H9 (cell line): ENCODE measurements around the gene TGFA. TPM values are rescaled to one million over a fixed set of nuclear protein-coding genes. Genes with fewer than 3 reads are reported as not detected.

Experiments
- DNase-seq: peaks from one replicate; pipeline ENCODE4 v3.0.0-alpha.2; 2017
- H2AFZ ChIP-seq: one replicate; pipeline ENCODE4 v1.6.1; 2013; ENCODE audit warnings: mild to moderate bottlenecking, low read length, control low read depth, moderate library complexity
- H2AK5ac ChIP-seq: 2 replicates; pipeline ENCODE4 v1.6.1; 2013; ENCODE audit warnings: low read length, control low read depth, mixed read lengths; ENCODE audit not compliant: insufficient read length
- H2BK120ac ChIP-seq: one replicate; pipeline ENCODE4 v1.6.1; 2013; ENCODE audit warnings: low read depth, mild to moderate bottlenecking, low read length, control low read depth, inconsistent platforms; ENCODE audit not compliant: poor library complexity, severe bottlenecking
- H2BK12ac ChIP-seq: 2 replicates; pipeline ENCODE4 v1.6.1; 2013; ENCODE audit warnings: low read length, control low read depth, mixed read lengths, low read depth; ENCODE audit not compliant: insufficient read length
- H2BK15ac ChIP-seq: 2 replicates; pipeline ENCODE4 v1.6.1; 2013; ENCODE audit warnings: low read depth, low read length, control low read depth
- H2BK20ac ChIP-seq: one replicate; pipeline ENCODE4 v1.6.1; 2013; ENCODE audit warnings: low read depth, mild to moderate bottlenecking, low read length, control low read depth, inconsistent platforms; ENCODE audit not compliant: poor library complexity, severe bottlenecking
- H2BK5ac ChIP-seq: 2 replicates; pipeline ENCODE4 v1.6.1; 2013; ENCODE audit warnings: low read length, control low read depth, mixed read lengths; ENCODE audit not compliant: insufficient read length
- H3K14ac ChIP-seq: 2 replicates; pipeline ENCODE4 v1.6.1; 2013; ENCODE audit warnings: low read length, control low read depth; ENCODE audit not compliant: insufficient read depth
- H3K18ac ChIP-seq: 2 replicates; pipeline ENCODE4 v1.6.1; 2013; ENCODE audit warnings: low read depth, mild to moderate bottlenecking, mixed read lengths, low read length, control low read depth; ENCODE audit not compliant: insufficient read length
- H3K23ac ChIP-seq: 2 replicates; pipeline ENCODE4 v1.6.1; 2013; ENCODE audit warnings: low read length, control low read depth, mixed read lengths, low read depth; ENCODE audit not compliant: insufficient read length
- H3K23me2 ChIP-seq: 2 replicates; pipeline ENCODE4 v1.6.1; 2013; ENCODE audit warnings: low read depth, mild to moderate bottlenecking, mixed read lengths, low read length, control low read depth; ENCODE audit not compliant: insufficient read length, poor library complexity, severe bottlenecking
- H3K27ac ChIP-seq: 2 replicates; pipeline ENCODE4 v1.5.1; 2013; ENCODE audit warnings: low read length, control low read depth, mixed read lengths, low read depth; ENCODE audit not compliant: insufficient read length
- H3K27me3 ChIP-seq: 2 replicates; pipeline ENCODE4 v1.6.1; 2013; ENCODE audit warnings: low read length, control low read depth, inconsistent platforms; ENCODE audit not compliant: insufficient read depth
- H3K4ac ChIP-seq: 2 replicates; pipeline ENCODE4 v1.6.1; 2013; ENCODE audit warnings: low read depth, mild to moderate bottlenecking, control low read depth, inconsistent platforms, low read length, moderate library complexity
- H3K4me1 ChIP-seq: 2 replicates; pipeline ENCODE4 v1.6.1; 2013; ENCODE audit warnings: low read length, control low read depth, inconsistent platforms; ENCODE audit not compliant: insufficient read depth
- H3K4me2 ChIP-seq: 2 replicates; pipeline ENCODE4 v1.6.1; 2013; ENCODE audit warnings: low read length, control low read depth, mixed read lengths; ENCODE audit not compliant: insufficient read length, insufficient read depth
- H3K56ac ChIP-seq: 2 replicates; pipeline ENCODE4 v1.6.1; 2013; ENCODE audit warnings: low read depth, mild to moderate bottlenecking, mixed read lengths, low read length, control low read depth; ENCODE audit not compliant: insufficient read length
- H3K79me1 ChIP-seq: 2 replicates; pipeline ENCODE4 v1.6.1; 2013; ENCODE audit warnings: low read depth, mild to moderate bottlenecking, moderate library complexity, low read length, control low read depth, inconsistent platforms; ENCODE audit not compliant: insufficient read depth, poor library complexity, severe bottlenecking
- H3K79me2 ChIP-seq: 2 replicates; pipeline ENCODE4 v1.6.1; 2013; ENCODE audit warnings: low read length, control low read depth, inconsistent platforms; ENCODE audit not compliant: insufficient read depth
- H3K9ac ChIP-seq: 2 replicates; pipeline ENCODE4 v1.6.1; 2013; ENCODE audit warnings: low read length, control low read depth, mixed read lengths; ENCODE audit not compliant: insufficient read length; ENCODE audit errors: extremely low read depth
- H3K9me3 ChIP-seq: one replicate; pipeline ENCODE4 v1.6.1; 2013; ENCODE audit warnings: low read depth, low read length, inconsistent platforms; ENCODE audit not compliant: control insufficient read depth
- H3T11ph ChIP-seq: one replicate; pipeline ENCODE4 v1.6.1; 2013; ENCODE audit warnings: mild to moderate bottlenecking, low read length, control low read depth, inconsistent platforms
- H4K20me1 ChIP-seq: one replicate; pipeline ENCODE4 v1.6.1; 2013; ENCODE audit not compliant: control insufficient read depth, insufficient read length, insufficient read depth
- H4K5ac ChIP-seq: 2 replicates; pipeline ENCODE4 v1.6.1; 2013; ENCODE audit warnings: low read depth, mild to moderate bottlenecking, mixed read lengths, low read length, control low read depth; ENCODE audit not compliant: insufficient read length
- H4K8ac ChIP-seq: replicated peaks from 2 replicates; pipeline ENCODE4 v1.6.1; 2013; ENCODE audit warnings: low read length, control low read depth, mixed read lengths, low read depth; ENCODE audit not compliant: insufficient read length
- H4K91ac ChIP-seq: 2 replicates; pipeline ENCODE4 v1.6.1; 2013; ENCODE audit warnings: low read depth, mild to moderate bottlenecking, moderate library complexity, mixed read lengths, low read length, control low read depth; ENCODE audit not compliant: insufficient read length
- H3K27ac Mint-ChIP-seq, 3 experiments: 2 replicates in 2 of 3; 3 replicates in 1 of 3; pipeline ENCODE4 v1.8.0; 2020 to 2021; ENCODE audit warnings: mixed read lengths in 3 of 3, mild to moderate bottlenecking in 1 of 3, moderate library complexity in 1 of 3
- H3K27me3 Mint-ChIP-seq: 2 replicates; pipeline ENCODE4 v1.8.0; 2021; ENCODE audit warnings: low read depth, mild to moderate bottlenecking, moderate library complexity, mixed read lengths
- H3K36me3 Mint-ChIP-seq, 3 experiments: 2 replicates in 2 of 3; 3 replicates in 1 of 3; pipeline ENCODE4 v1.8.0; 2020 to 2021; ENCODE audit warnings: low read depth in 3 of 3, mixed read lengths in 3 of 3; ENCODE audit not compliant: insufficient read depth in 1 of 3
- H3K4me1 Mint-ChIP-seq, 2 experiments: 2 replicates each; pipeline ENCODE4 v1.8.0; 2020; ENCODE audit warnings: mixed read lengths in 2 of 2
- H3K4me3 Mint-ChIP-seq, 2 experiments: 2 replicates in 1 of 2; 3 replicates in 1 of 2; pipeline ENCODE4 v1.8.0; 2020 to 2021; ENCODE audit warnings: mild to moderate bottlenecking in 2 of 2, mixed read lengths in 2 of 2, moderate library complexity in 1 of 2
- H3K9me3 Mint-ChIP-seq, 2 experiments: 2 replicates in 1 of 2; 3 replicates in 1 of 2; pipeline ENCODE4 v1.8.0; 2020; ENCODE audit warnings: mild to moderate bottlenecking in 2 of 2, mixed read lengths in 2 of 2, moderate library complexity in 1 of 2
- WGBS: extraction: QIAGEN DNeasy Blood & Tissue Kit; methylation state at CpG from one replicate; pipeline ENCODE4 v1.1.7; 2013; ENCODE audit warnings: missing lambda C conversion rate, low lambda C conversion rate, mixed read lengths; ENCODE audit not compliant: insufficient read length; ENCODE audit errors: extremely low coverage; 5-methylcytosine and 5-hydroxymethylcytosine counted together
- total RNA-seq: library from RNA; stranded (reverse); gene quantifications from 2 replicates; pipeline ENCODE4 v1.2.1, GENCODE V29; 2021
- TF ChIP-seq, protein P1 (sequence below): fragments of 200-600 bp; sonication (generic); conservative IDR thresholded peaks from 3 replicates; pipeline ENCODE4 v1.8.0; 2021; ENCODE audit warnings: antibody characterized with exemption, mild to moderate bottlenecking

Gene TGFA
- total RNA-seq, 1 experiment from 2014 or later: 3.3 TPM

DNA sequence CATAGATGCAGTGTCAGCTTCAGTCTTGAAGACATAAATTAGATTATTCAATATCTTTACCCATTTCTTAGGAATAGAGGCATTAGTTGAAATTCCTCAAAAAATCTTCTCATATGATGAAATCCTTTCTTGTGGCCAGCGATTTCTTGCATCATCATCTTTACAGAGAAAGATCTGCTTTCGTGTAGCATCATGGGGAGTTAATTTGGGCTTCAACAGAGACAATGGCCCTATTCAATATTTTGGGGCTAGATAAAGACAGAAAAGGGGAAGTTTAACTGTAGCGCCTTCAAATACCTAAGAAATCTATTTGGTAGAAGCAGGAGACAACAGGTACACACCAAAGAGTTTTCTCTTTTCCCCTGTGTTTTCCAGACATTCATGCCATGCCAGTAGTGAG lies 73.8 kb downstream of the TGFA start:
- no peak overlapping the region for H2AK5ac ChIP-seq
- Mint-ChIP-seq H3K9me3 (no peaks in the 10 kb centered on the region), H3K4me3 (no peak overlapping the region), H3K27me3 (0 out of 2 replicates have a peak, but pooled peaks cover 3% of the 10 kb centered on the region), H3K27ac (no peak overlapping the region), H3K4me1 (peaks cover 12 to 14% of the 10 kb centered on the region in 2 experiments), H3K36me3 (no peaks in the 10 kb centered on the region; a peak in 1 of 7 replicates)
- no peaks in the 10 kb centered on the region for H3K79me2 ChIP-seq
- H3K23me2 ChIP-seq: no peaks in the 10 kb centered on the region
- no peak overlapping the region for H3K4me2 ChIP-seq
- H3K9ac ChIP-seq: no peak overlapping the region
- no peak overlapping the region for H2BK120ac ChIP-seq
- no peak overlapping the region for H2BK5ac ChIP-seq
- no peak overlapping the region for H3K18ac ChIP-seq
- TF ChIP-seq, protein P1, sequence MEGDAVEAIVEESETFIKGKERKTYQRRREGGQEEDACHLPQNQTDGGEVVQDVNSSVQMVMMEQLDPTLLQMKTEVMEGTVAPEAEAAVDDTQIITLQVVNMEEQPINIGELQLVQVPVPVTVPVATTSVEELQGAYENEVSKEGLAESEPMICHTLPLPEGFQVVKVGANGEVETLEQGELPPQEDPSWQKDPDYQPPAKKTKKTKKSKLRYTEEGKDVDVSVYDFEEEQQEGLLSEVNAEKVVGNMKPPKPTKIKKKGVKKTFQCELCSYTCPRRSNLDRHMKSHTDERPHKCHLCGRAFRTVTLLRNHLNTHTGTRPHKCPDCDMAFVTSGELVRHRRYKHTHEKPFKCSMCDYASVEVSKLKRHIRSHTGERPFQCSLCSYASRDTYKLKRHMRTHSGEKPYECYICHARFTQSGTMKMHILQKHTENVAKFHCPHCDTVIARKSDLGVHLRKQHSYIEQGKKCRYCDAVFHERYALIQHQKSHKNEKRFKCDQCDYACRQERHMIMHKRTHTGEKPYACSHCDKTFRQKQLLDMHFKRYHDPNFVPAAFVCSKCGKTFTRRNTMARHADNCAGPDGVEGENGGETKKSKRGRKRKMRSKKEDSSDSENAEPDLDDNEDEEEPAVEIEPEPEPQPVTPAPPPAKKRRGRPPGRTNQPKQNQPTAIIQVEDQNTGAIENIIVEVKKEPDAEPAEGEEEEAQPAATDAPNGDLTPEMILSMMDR: no peak
- H2BK15ac ChIP-seq: no peak overlapping the region
- no peak overlapping the region for H3K4ac ChIP-seq
- H4K20me1 ChIP-seq: no peaks in the 10 kb centered on the region
- no peak overlapping the region for H2AFZ ChIP-seq
- no peak overlapping the region for H3K56ac ChIP-seq
- no peak for DNase-seq
- H3K4me1 ChIP-seq: peaks cover 4% of the 10 kb centered on the region; the same call in 1 of the 2 replicates
- H3K14ac ChIP-seq: no peak overlapping the region
- no peak overlapping the region for H2BK20ac ChIP-seq
- WGBS: no CpG with 5 or more reads among the region's 3 CpGs
- no peak overlapping the region for H3K23ac ChIP-seq
- H3K27me3 ChIP-seq: no peaks in the 10 kb centered on the region
- no peaks in the 10 kb centered on the region for H3K79me1 ChIP-seq
- H2BK12ac ChIP-seq: no peak overlapping the region
- H3T11ph ChIP-seq: no peak overlapping the region
- H4K8ac ChIP-seq: no peak overlapping the region
- H4K91ac ChIP-seq: no peak overlapping the region
- H4K5ac ChIP-seq: no peak overlapping the region
- no peak overlapping the region for H3K27ac ChIP-seq
- no peaks in the 10 kb centered on the region for H3K9me3 ChIP-seq
